H1 (cell line): ENCODE data around the gene LHPP. TPM values are rescaled to one million over a fixed set of nuclear protein-coding genes. Genes with fewer than 3 reads are reported as not detected.

Experiments
- CBX5 ChIP-seq: fragments of 300-800, 300-1000 bp; sonication (generic); IDR thresholded peaks from 2 replicates; pipeline ENCODE4 v1.7.1; 2016; ENCODE audit warnings: antibody characterized with exemption, low read length, low read depth
- EP300 ChIP-seq, 2 experiments: IDR thresholded peaks; 1 replicate in 1 of 2; 2 replicates in 1 of 2; pipeline ENCODE4 v1.6.1; 2011 to 2012; ENCODE audit warnings: low read depth in 2 of 2, low read length in 2 of 2, mild to moderate bottlenecking in 2 of 2, borderline replicate concordance in 1 of 2, inconsistent platforms in 1 of 2, moderate library complexity in 1 of 2
- HDAC2 ChIP-seq, 2 experiments: fragments of 300-600 bp in 1 of 2; sonication (generic) in 1 of 2; IDR thresholded peaks; 2 replicates each; pipeline ENCODE4 v1.6.1; 2011 to 2012; ENCODE audit warnings: low read depth in 2 of 2, low read length in 2 of 2, mild to moderate bottlenecking in 2 of 2, moderate library complexity in 2 of 2, borderline replicate concordance in 1 of 2, inconsistent platforms in 1 of 2
- polyA plus RNA-seq, 7 experiments: library from polyadenylated mRNA; depleted of rRNA in 3 of 7; stranded (reverse) in 5 of 7; unstranded in 2 of 7; fragments of >200 nt in 5 of 7; fragments of 200-250 nt in 2 of 7; gene quantifications; 1 replicate in 5 of 7; 2 replicates in 1 of 7; 4 replicates in 1 of 7; pipeline versions ENCODE4 v1.2.1 to v1.2.3, GENCODE V29; 2011 to 2013; ENCODE audit warnings: missing spikeins in 2 of 7, mixed read lengths in 2 of 7
- total RNA-seq: library from RNA; stranded (reverse); fragmentation: NEBNext Ultra II Directional; extraction: Animal tissue kit (Norgen Biotek cat#: 25700); gene quantifications from 2 replicates; pipeline ENCODE4 v1.2.1, GENCODE V29; 2021
- TF ChIP-seq, protein P1 (sequence below): IDR thresholded peaks from 2 replicates; pipeline ENCODE4 v1.6.1; 2011; ENCODE audit warnings: low read length, improper control_type of control experiment

The LHPP gene
- total and polyA plus RNA-seq, 2 of the 8 experiments (the other 6 are each of a cell fraction or from before 2014, with no cell fraction given): 26.0 to 45.0 TPM

DNA sequence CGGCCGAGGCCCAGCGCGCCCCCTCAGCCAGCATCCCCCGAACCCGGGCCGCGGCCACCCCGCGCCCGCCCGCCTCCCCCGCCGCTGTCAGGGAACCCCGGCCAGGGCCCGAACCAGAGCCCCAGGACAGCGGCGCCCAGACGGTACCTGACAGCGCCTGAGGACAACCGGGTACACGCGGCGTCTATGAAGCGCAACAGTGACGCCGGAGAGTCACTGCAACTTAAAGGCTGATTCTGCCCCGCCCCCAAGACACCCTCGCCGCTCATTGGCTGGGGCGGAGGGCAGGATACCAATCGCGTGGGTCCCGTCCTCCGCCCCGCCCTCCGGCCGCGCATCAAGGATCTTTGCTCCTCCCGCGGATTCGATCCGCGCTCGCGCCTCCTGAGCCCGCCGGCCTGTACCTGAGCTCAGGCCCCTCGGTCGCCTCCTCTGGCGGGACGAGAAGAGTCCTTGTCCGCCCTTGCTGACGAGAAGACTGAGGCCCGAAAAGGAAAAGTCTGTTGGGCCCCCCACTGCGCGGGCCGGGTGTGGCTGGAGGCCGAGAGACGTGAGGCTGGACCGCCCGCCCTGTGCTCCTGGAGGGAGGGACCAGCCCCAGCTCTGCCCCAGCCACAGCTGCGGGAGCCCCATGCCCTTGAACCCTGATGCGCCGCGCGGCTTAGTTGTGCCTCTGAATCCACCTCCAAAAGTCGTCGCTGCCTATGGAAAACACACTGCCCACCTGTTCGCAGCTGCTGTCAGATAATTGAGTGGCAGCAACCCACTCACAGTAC, 42.7 kb upstream of the LHPP start, which contains the start of gene OAT (continued):
- TF ChIP-seq, protein P1, sequence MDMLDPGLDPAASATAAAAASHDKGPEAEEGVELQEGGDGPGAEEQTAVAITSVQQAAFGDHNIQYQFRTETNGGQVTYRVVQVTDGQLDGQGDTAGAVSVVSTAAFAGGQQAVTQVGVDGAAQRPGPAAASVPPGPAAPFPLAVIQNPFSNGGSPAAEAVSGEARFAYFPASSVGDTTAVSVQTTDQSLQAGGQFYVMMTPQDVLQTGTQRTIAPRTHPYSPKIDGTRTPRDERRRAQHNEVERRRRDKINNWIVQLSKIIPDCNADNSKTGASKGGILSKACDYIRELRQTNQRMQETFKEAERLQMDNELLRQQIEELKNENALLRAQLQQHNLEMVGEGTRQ: no peak
- no peak for TF ChIP-seq EP300 (IDR thresholded peaks at IDR 0.05; ENCODE audit: borderline replicate concordance in 1 of 2, low read depth in 2 of 2, low read length in 2 of 2)
- TF ChIP-seq CBX5: no peak
- no peak; a peak in 1 of 4 replicates for TF ChIP-seq HDAC2 (IDR thresholded peaks at IDR 0.05; ENCODE audit: borderline replicate concordance in 1 of 2, low read depth in 2 of 2, low read length in 2 of 2)
